SK-N-SH treated with all-trans-retinoic acid at 6 μM for 48 hours (cell line): ENCODE results near the gene C19orf85.

Experiments used
- TCF4 ChIP-seq: fragments of 250-450 bp; sonication (Bioruptor Pico); IDR thresholded peaks from 2 replicates; pipeline ENCODE4 v1.8.0; 2021; ENCODE audit warnings: mild to moderate bottlenecking, moderate library complexity, borderline replicate concordance
- ZFP3 ChIP-seq: fragments of 250-450 bp; sonication (Bioruptor Pico); IDR thresholded peaks from 2 replicates; pipeline ENCODE4 v1.5.0; 2020; ENCODE audit warnings: mild to moderate bottlenecking, moderate library complexity
- ZFP30 ChIP-seq: fragments of 450-650 bp; formaldehyde crosslinking; IDR thresholded peaks from 2 replicates; pipeline ENCODE4 v1.5.0; 2022; ENCODE audit warnings: mild to moderate bottlenecking, moderate library complexity
- ZNF70 ChIP-seq: fragments of 450-650 bp; formaldehyde crosslinking; IDR thresholded peaks from 2 replicates; pipeline ENCODE4 v1.5.0; 2020; ENCODE audit warnings: mild to moderate bottlenecking, moderate library complexity

DNA sequence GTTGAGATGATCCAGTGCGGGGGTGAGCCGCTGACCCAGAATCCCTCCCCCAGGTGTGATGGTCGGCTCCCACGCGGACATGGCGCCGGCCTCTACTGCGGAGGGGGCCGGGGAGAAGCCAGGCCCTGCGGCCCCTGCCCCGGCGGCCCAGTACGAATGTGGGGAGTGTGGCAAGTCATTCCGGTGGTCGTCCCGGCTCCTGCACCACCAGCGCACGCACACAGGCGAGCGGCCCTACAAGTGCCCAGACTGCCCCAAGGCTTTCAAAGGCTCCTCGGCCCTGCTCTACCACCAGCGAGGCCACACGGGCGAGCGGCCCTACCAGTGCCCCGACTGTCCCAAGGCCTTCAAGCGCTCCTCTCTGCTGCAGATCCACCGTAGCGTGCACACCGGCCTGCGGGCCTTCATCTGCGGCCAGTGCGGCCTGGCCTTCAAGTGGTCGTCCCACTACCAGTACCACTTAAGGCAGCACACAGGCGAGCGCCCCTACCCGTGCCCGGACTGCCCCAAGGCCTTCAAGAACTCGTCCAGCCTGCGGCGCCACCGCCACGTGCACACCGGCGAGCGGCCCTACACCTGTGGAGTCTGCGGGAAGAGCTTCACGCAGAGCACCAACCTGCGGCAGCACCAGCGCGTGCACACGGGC is 16.7 kb upstream of the C19orf85 start:
- no peak for TF ChIP-seq ZFP3 (CRISPR knock-in tag)
- no peak for TF ChIP-seq ZFP30 (CRISPR knock-in tag)
- TF ChIP-seq TCF4 (CRISPR knock-in tag) = no peak
- TF ChIP-seq ZNF70 (CRISPR knock-in tag) = no peak
